Right lobe of liver (tissue), 4 donors: Measurements from ENCODE around the gene DHRS4.
"Not testable (repeated sequence)": the region's sequence is repeated elsewhere in the genome, so short reads cannot be mapped to it uniquely, and the experiment has no call there.

ENCODE experiments used
- CTCF ChIP-seq, 4 donors: fragments of 200-600 bp in 3 of 4; fragments of 450-650 bp in 1 of 4; IDR thresholded peaks; one replicate each; pipeline versions ENCODE4 v1.5.1 to v1.8.0; 2016 to 2022; ENCODE audit warnings: antibody characterized with exemption in 4 of 4, mild to moderate bottlenecking in 2 of 4
- POLR2A ChIP-seq: fragments of 450-650 bp; IDR thresholded peaks from one replicate; pipeline ENCODE4 v1.6.1; 2017; ENCODE audit warnings: antibody characterized with exemption, mild to moderate bottlenecking
- donor health status: DM: no; HTN: no; CAD: no.
- donor health status: DM: no; HTN: no; CAD: no.
- donor health status: DM: no; HTN: yes; CAD: no.

GRCh38 chr14:23955811-23956210 is 2.2 kb downstream of the DHRS4 start:
- not testable (repeated sequence) for TF ChIP-seq CTCF (IDR thresholded peaks at IDR 0.05); POLR2A
